HepG2 (cell line): ENCODE results near the gene METTL16. TPM values are rescaled to one million over a fixed set of nuclear protein-coding genes. Genes with fewer than 3 reads are reported as not detected.

Source experiments
- ATAC-seq: fragments of 200-7000 bp; cut with Tn5 transposase; 3 replicates; pipeline ENCODE4 v1.9.1; 2020; ENCODE audit warnings: mild to moderate bottlenecking, moderate library complexity
- BruUV-seq: library from RNA; stranded (reverse); fragments of 400-500 nt; replicated peaks from 2 replicates; lab custom pipeline; 2021; lab: Mats Ljungman, UMichigan
- CTCF ChIA-PET: fragments of 300-600 bp; formaldehyde crosslinking; extraction: SDS; loops from one replicate; lab custom pipeline; 2021; ENCODE audit warnings: low total read pairs, inconsistent platforms, low intra/inter-chr PET ratio; lab: Yijun Ruan, JAX
- POLR2A ChIA-PET: fragments of 350-600 bp; sonication (Branson Sonifier 250); formaldehyde crosslinking; loops from one replicate; lab custom pipeline; 2020; ENCODE audit warnings: antibody characterized with exemption, inconsistent platforms; lab: Yijun Ruan, JAX
- DNase-seq: peaks from one replicate; pipeline ENCODE4 v3.0.0-alpha.2; 2015; ENCODE audit warnings: low spot score
- FAIRE-seq: peaks from 3 replicates; lab custom pipeline; 2011; peaks lifted over from hg19 to GRCh38; lab: Jason Lieb, UNC
- H2AFZ ChIP-seq: one replicate; pipeline ENCODE4 v1.6.1; 2011; ENCODE audit warnings: low read length, inconsistent platforms
- H3K27ac ChIP-seq: fragments of 300-600 bp; 3 replicates; pipeline ENCODE4 v1.8.0; 2011; ENCODE audit warnings: mixed run types, mild to moderate bottlenecking, mixed read lengths, low read length, inconsistent platforms; ENCODE audit not compliant: insufficient read depth; ENCODE audit errors: extremely low read length
- H3K27me3 ChIP-seq, 2 experiments: fragments of 200-600 bp in 1 of 2; 2 replicates in 1 of 2; 3 replicates in 1 of 2; pipeline versions ENCODE4 v1.6.0 to v1.8.0; 2011; ENCODE audit warnings: low read length in 2 of 2, mild to moderate bottlenecking in 2 of 2, moderate library complexity in 2 of 2, inconsistent platforms in 1 of 2; ENCODE audit not compliant: insufficient read depth in 2 of 2, control insufficient read depth in 1 of 2
- H3K36me3 ChIP-seq, 2 experiments: fragments of 200-600 bp in 1 of 2; replicated peaks in 1 of 2; 2 replicates in 1 of 2; 3 replicates in 1 of 2; pipeline versions ENCODE4 v1.5.1 to v1.8.0; 2011; ENCODE audit warnings: low read length in 2 of 2, inconsistent platforms in 1 of 2; ENCODE audit not compliant: insufficient read depth in 2 of 2, control insufficient read depth in 1 of 2
- H3K4me1 ChIP-seq: 2 replicates; pipeline ENCODE4 v1.5.1; 2012; ENCODE audit warnings: low read length, inconsistent platforms; ENCODE audit not compliant: insufficient read depth
- H3K4me2 ChIP-seq: 2 replicates; pipeline ENCODE4 v1.6.0; 2011; ENCODE audit warnings: low read depth, low read length, inconsistent platforms
- H3K4me3 ChIP-seq, 3 experiments: fragments of 200-600 bp in 1 of 3; sonication (generic), shearing (Covaris generic) in 1 of 3; replicated peaks in 1 of 3; 2 replicates each; pipeline ENCODE4 v1.5.1; 2011 to 2016; ENCODE audit warnings: low read length in 3 of 3, inconsistent platforms in 2 of 3, low read depth in 2 of 3, mild to moderate bottlenecking in 2 of 3, control low read depth in 1 of 3, mixed read lengths in 1 of 3; ENCODE audit not compliant: insufficient read depth in 1 of 3
- H3K79me2 ChIP-seq: one replicate; pipeline ENCODE4 v1.6.1; 2011; ENCODE audit warnings: low read length, inconsistent platforms; ENCODE audit not compliant: insufficient read depth
- H3K9ac ChIP-seq: 2 replicates; pipeline ENCODE4 v1.6.0; 2011; ENCODE audit warnings: mild to moderate bottlenecking, low read depth, low read length, inconsistent platforms; ENCODE audit not compliant: insufficient read depth
- H3K9me3 ChIP-seq: 2 replicates; pipeline ENCODE4 v1.5.1; 2012; ENCODE audit warnings: mild to moderate bottlenecking, low read length
- H4K20me1 ChIP-seq: 2 replicates; pipeline ENCODE4 v1.6.0; 2011; ENCODE audit warnings: inconsistent platforms, mild to moderate bottlenecking, low read length, moderate library complexity; ENCODE audit not compliant: insufficient read depth
- ELF1 ChIP-seq: sonication (generic); formaldehyde crosslinking; IDR thresholded peaks from 2 replicates; pipeline ENCODE4 v1.4.0; 2020; ENCODE audit warnings: missing genetic modification reagents
- GFI1 ChIP-seq: sonication (generic); formaldehyde crosslinking; IDR thresholded peaks from 2 replicates; pipeline ENCODE4 v1.5.0; 2020; ENCODE audit warnings: missing genetic modification reagents, mild to moderate bottlenecking, borderline replicate concordance
- HNRNPL ChIP-seq: fragments of 200-400 bp; formaldehyde crosslinking; IDR thresholded peaks from 2 replicates; pipeline ENCODE4 v1.6.1; 2017; ENCODE audit warnings: mild to moderate bottlenecking, low read depth, low read length
- NCOA5 ChIP-seq: sonication (generic); formaldehyde crosslinking; IDR thresholded peaks from 2 replicates; pipeline ENCODE4 v1.4.0; 2020; ENCODE audit warnings: missing genetic modification reagents
- POGZ ChIP-seq: sonication (generic); formaldehyde crosslinking; IDR thresholded peaks from 2 replicates; pipeline ENCODE4 v1.4.0; 2020; ENCODE audit warnings: mild to moderate bottlenecking, missing genetic modification reagents
- RAD21 ChIP-seq: fragments of 450-650 bp; formaldehyde crosslinking; IDR thresholded peaks from 2 replicates; pipeline ENCODE4 v1.5.0; 2020; ENCODE audit warnings: mild to moderate bottlenecking
- ZFAT ChIP-seq: sonication (generic); formaldehyde crosslinking; conservative IDR thresholded peaks from 2 replicates; pipeline ENCODE4 v1.8.1; 2023; ENCODE audit warnings: missing genetic modification reagents, inconsistent platforms
- ZFP36L1 ChIP-seq: sonication (generic); formaldehyde crosslinking; IDR thresholded peaks from 2 replicates; pipeline ENCODE4 v1.8.0; 2022; ENCODE audit warnings: mild to moderate bottlenecking, missing genetic modification reagents, moderate library complexity
- ZKSCAN5 ChIP-seq: sonication (generic); formaldehyde crosslinking; IDR thresholded peaks from 2 replicates; pipeline ENCODE4 v1.5.1; 2020; ENCODE audit warnings: mild to moderate bottlenecking, missing genetic modification reagents
- ZKSCAN8 ChIP-seq: IDR thresholded peaks from 2 replicates; pipeline ENCODE4 v1.6.1; 2016; ENCODE audit warnings: borderline replicate concordance, missing genetic modification reagents, missing compliant biosample characterization
- ZNF441 ChIP-seq: sonication (generic); formaldehyde crosslinking; IDR thresholded peaks from 2 replicates; pipeline ENCODE4 v1.7.0; 2021; ENCODE audit warnings: missing genetic modification reagents, borderline replicate concordance
- ZNF768 ChIP-seq: sonication (generic); formaldehyde crosslinking; IDR thresholded peaks from 2 replicates; pipeline ENCODE4 v1.4.0; 2020; ENCODE audit warnings: missing genetic modification reagents
- WGBS: methylation state at CpG from one replicate; pipeline ENCODE4 v1.1.6; 2017; ENCODE audit warnings: low lambda C conversion rate; 5-methylcytosine and 5-hydroxymethylcytosine counted together
- in situ Hi-C: cut with HindIII; loops from 2 replicates; pipeline ENCODE4 v1.10.0; 2017; ENCODE audit warnings: low pct_unique_long_range_greater_than_20kb; ENCODE audit not compliant: extremely low pct_ligation_motif_present
- intact Hi-C: fragments of 100-400 bp; cut with micrococcal nuclease; formaldehyde crosslinking; loops from one replicate; pipeline ENCODE4 v1.10.0; 2022; ENCODE audit not compliant: unreplicated experiment
- polyA plus RNA-seq, 8 experiments: library from polyadenylated mRNA; depleted of rRNA in 3 of 8; stranded (reverse) in 7 of 8; unstranded in 1 of 8; fragments of >200 nt; fragmentation: Illumina TruSeq in 4 of 8; extraction: Trizol in 4 of 8; gene quantifications; 2 replicates each; pipeline versions ENCODE4 v1.2.1 to v1.2.3, GENCODE V29; 2011 to 2016; ENCODE audit warnings: low read depth in 4 of 8, missing spikeins in 1 of 8, mixed read lengths in 1 of 8; ENCODE audit not compliant: insufficient read depth in 1 of 8
- total RNA-seq, 5 experiments: library from RNA; depleted of rRNA; stranded (reverse); fragments of >200 nt; fragmentation: Illumina TruSeq; extraction: Trizol; gene quantifications; 2 replicates each; pipeline ENCODE4 v1.2.3, GENCODE V29; 2016; ENCODE audit warnings: low read depth in 1 of 5
- TF ChIP-seq, protein P1 (sequence below): sonication (generic); formaldehyde crosslinking; IDR thresholded peaks from 2 replicates; pipeline ENCODE4 v1.4.0; 2020; ENCODE audit warnings: missing genetic modification reagents
- TF ChIP-seq, protein P2 (sequence below): sonication (generic); formaldehyde crosslinking; IDR thresholded peaks from 2 replicates; pipeline ENCODE4 v1.8.0; 2022; ENCODE audit warnings: missing genetic modification reagents, mild to moderate bottlenecking, borderline replicate concordance

Gene METTL16
- total and polyA plus RNA-seq, 2 of the 13 experiments (the other 11 are each of a cell fraction or from before 2014, with no cell fraction given), result 11.6 to 18.5 TPM

GRCh38 chr17:2405247-2405926, 106.3 kb downstream of the METTL16 start:
- H3K9me3 ChIP-seq, result no peaks in the 10 kb centered on the region
- no peak for TF ChIP-seq ZFAT (CRISPR knock-in tag)
- TF ChIP-seq, protein P1, sequence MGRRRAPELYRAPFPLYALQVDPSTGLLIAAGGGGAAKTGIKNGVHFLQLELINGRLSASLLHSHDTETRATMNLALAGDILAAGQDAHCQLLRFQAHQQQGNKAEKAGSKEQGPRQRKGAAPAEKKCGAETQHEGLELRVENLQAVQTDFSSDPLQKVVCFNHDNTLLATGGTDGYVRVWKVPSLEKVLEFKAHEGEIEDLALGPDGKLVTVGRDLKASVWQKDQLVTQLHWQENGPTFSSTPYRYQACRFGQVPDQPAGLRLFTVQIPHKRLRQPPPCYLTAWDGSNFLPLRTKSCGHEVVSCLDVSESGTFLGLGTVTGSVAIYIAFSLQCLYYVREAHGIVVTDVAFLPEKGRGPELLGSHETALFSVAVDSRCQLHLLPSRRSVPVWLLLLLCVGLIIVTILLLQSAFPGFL (CRISPR knock-in tag), result no peak
- peak; percentile 92 for TF ChIP-seq ZNF768 (CRISPR knock-in tag)
- TF ChIP-seq, all 625 proteins: peak for 1
- BruUV-seq, result no TSS peak
- H2AFZ ChIP-seq, result no peak overlapping the region
- intact Hi-C loops (no loop called here), in situ Hi-C loops (no loop called here)
- H3K4me3 ChIP-seq, result no peak overlapping the region
- no peak overlapping the region for H3K4me2 ChIP-seq
- H3K27me3 ChIP-seq, result no peaks in the 10 kb centered on the region; a peak in 1 of 5 replicates
- ChIA-PET POLR2A (interaction anchor here (1.2 kb wide), 1 partner anchor 23 kb away, joined by 3 read pairs; no protein-coding TSS in a partner anchor), CTCF (no interaction called here)
- DNase-seq (no peak), ATAC-seq (no peak), FAIRE-seq (no peak)
- H3K4me1 ChIP-seq, result peaks cover 28% of the 10 kb centered on the region
- H4K20me1 ChIP-seq, result no peaks in the 10 kb centered on the region; the same call in 1 of the 2 replicates
- no peak overlapping the region for H3K27ac ChIP-seq
- H3K36me3 ChIP-seq, result no peaks in the 10 kb centered on the region
- H3K79me2 ChIP-seq, result no peaks in the 10 kb centered on the region
- no peak overlapping the region for H3K9ac ChIP-seq
- WGBS, result 85% methylated on average over 14 of the region's 14 CpGs

DNA sequence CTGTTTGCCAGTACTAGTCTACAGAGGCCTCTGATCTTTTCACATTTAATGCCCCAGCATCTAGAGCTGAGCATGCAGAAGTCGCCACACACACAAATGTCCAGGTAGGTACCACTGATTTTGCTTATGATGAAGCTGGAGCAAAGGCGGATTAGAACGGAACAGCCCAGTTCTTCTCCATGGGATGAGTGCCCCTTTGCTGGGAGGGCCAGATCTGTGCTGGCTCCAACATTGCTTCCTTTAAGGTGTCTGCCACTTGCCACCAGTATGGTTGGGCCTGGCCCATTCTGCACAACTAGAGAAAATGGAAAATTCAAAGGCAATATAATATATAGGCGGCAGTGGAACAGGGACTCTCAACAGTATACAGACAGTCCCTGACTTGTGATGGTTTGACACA, 108.6 kb downstream of the METTL16 start:
- H3K36me3 ChIP-seq, result no peaks in the 10 kb centered on the region
- H3K27me3 ChIP-seq, result no peaks in the 10 kb centered on the region; a peak in 2 of 5 replicates
- ATAC-seq, result no peak
- peaks cover 3% of the 10 kb centered on the region for H4K20me1 ChIP-seq
- FAIRE-seq, result no peak
- in situ Hi-C loops (no loop called here), intact Hi-C loops (loop anchor here (5.0 kb wide), 1 partner anchor 66 kb away; the partner anchor contains the start of genes SGSM2 and TSR1)
- ChIA-PET CTCF (no interaction called here), POLR2A (no interaction called here)
- 95% methylated on average over 4 of the region's 4 CpGs for WGBS
- H3K9me3 ChIP-seq, result no peaks in the 10 kb centered on the region
- no peak overlapping the region for H3K4me3 ChIP-seq
- H3K4me2 ChIP-seq, result no peak overlapping the region
- H3K79me2 ChIP-seq, result peaks cover 9% of the 10 kb centered on the region
- no TSS peak for BruUV-seq
- TF ChIP-seq ZNF441 (CRISPR knock-in tag) (no peak), ZKSCAN8 (CRISPR knock-in tag) (no peak), RAD21 (CRISPR knock-in tag) (no peak), ZKSCAN5 (no peak), GFI1 (CRISPR knock-in tag) (no peak), HNRNPL (no peak), ZFP36L1 (CRISPR knock-in tag) (no peak), POGZ (CRISPR knock-in tag) (no peak), NCOA5 (CRISPR knock-in tag) (no peak), ELF1 (CRISPR knock-in tag) (no peak)
- TF ChIP-seq, protein P2, sequence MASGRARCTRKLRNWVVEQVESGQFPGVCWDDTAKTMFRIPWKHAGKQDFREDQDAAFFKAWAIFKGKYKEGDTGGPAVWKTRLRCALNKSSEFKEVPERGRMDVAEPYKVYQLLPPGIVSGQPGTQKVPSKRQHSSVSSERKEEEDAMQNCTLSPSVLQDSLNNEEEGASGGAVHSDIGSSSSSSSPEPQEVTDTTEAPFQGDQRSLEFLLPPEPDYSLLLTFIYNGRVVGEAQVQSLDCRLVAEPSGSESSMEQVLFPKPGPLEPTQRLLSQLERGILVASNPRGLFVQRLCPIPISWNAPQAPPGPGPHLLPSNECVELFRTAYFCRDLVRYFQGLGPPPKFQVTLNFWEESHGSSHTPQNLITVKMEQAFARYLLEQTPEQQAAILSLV (CRISPR knock-in tag), result no peak
- H3K9ac ChIP-seq, result no peak overlapping the region
- no peak for DNase-seq
- H3K27ac ChIP-seq, result no peak overlapping the region
- peaks cover 33% of the 10 kb centered on the region for H3K4me1 ChIP-seq
- no peak overlapping the region for H2AFZ ChIP-seq
